ENCODE measurements around the gene TCP1.
A peak's percentile ranks its signal among the peaks of the same experiment; 100 is the strongest.
"Not testable (repeated sequence)": the region's sequence is repeated elsewhere in the genome, so short reads cannot be mapped to it uniquely, and the experiment has no call there.

TCP1 gene

GRCh38 chr6:159769470-159769869 is 19.9 kb downstream of the TCP1 start:
- DNase-seq = no peak

DNA sequence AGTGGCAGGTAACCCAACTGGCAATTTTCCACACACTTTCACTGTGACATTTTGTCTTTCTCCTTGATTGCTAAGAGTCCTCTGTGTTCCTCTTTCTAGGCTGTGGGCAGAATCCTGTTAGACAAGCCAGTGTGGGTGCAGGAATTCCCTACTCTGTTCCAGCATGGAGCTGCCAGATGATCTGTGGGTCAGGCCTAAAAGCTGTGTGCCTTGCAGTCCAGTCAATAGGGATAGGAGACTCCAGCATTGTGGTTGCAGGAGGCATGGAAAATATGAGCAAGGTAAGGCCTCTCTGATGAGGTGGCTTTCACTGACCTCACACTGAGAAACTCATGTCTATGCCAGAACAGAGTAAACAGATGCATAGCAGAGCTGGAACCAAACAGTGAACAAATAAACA is 22.5 kb downstream of the TCP1 start:
- no peak for DNase-seq

DNA sequence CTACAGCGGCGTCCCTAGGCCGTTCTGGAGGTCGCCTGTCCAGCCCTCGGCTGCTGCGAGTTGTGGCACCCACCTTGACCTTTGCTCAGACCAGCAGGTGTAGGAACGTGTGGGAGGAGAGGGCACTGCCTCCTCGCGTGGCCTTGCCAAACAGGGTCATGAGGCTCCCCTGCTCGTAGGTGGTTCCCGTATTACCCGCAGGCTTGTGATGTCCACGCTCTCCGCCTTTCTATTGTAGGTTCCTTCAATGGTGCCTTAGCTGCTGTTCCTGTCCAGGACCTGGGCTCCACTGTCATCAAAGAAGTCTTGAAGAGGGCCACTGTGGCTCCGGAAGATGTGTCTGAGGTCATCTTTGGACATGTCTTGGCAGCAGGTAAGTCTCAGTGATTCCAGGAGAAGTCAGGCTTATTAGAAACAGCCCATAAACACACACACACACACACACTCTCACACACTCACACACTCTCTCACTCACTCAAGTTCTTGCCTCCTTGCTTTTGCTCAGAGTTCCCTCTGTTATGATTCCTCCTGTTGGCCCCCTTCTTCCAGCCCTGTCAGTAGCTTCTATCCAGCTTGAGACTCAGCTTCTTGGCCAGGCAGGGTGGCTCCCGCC is 26.6 kb downstream of the TCP1 start:
- DNase-seq = no peak

DNA sequence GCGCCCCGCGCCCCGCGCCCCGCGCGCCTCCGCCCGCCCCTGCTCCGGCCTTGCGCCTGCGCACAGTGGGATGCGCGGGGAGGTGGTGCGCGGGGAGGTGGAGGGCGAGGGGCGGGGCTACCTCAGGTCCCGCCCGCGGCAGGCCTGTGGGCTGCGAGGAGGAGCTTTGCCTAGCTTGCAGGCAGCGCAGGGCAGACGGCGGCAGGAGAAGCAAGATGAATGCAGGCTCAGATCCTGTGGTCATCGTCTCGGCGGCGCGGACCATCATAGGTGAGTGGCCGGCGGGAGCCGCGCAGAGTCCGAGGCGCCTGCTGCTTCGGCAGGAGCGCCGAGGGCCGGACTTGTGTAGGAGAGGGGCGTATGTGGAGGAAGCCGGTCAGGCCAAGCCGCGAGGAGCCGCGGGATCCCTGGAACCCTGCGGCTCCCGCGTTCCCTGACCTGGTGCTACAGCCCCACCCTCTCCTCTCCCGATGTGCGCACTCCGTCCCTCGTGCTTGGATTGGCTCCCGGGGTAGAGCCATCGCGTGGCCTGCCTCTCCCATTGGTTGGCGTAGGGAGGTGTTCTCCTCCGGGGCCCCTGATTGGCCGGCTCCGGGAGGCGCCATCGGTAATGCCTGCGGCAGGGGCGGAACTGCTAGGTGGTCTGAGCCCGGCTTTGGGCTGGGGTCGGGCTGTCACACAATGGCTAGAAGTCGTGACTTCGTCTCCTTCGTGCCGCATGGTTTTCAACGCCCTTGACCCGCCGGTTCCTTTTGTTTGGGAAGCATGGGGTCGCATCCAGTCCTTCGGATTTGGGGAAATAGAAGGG is 27.3 kb downstream of the TCP1 start, which contains the start of gene ACAT2:
Gene ACAT2 (plus strand): TSS at position 173 of the 808 bp plus-strand sequence. CDS start 43 bp downstream, at position 216.
- peak; percentile 88 for DNase-seq

GRCh38 chr6:159761129-159761872 is 28.1 kb downstream of the TCP1 start:
- no peak for DNase-seq

DNA sequence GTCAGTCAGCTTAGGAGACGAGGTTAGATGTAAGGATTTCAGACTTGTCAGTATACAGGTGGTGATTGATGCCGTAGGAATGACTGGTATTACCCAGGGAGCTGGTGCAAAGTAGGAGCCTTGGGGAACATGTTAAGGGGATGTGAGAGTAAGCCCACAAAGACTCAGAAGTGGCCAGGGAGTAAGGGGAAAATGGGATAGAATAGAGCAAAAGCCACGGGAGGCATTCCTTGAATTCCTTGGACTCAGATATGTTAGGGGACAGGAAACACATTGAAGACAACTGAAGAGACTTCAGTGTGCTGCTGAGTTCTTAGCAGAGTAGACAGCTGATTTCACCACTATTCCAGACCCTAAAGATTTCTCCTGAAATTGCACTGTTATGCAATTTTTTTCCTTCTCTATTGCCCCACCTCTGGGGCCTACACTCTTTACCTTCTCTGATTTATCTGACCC is 28.8 kb downstream of the TCP1 start:
- DNase-seq = no peak

GRCh38 chr6:159759645-159760044 is 29.8 kb downstream of the TCP1 start:
- no peak for DNase-seq

DNA sequence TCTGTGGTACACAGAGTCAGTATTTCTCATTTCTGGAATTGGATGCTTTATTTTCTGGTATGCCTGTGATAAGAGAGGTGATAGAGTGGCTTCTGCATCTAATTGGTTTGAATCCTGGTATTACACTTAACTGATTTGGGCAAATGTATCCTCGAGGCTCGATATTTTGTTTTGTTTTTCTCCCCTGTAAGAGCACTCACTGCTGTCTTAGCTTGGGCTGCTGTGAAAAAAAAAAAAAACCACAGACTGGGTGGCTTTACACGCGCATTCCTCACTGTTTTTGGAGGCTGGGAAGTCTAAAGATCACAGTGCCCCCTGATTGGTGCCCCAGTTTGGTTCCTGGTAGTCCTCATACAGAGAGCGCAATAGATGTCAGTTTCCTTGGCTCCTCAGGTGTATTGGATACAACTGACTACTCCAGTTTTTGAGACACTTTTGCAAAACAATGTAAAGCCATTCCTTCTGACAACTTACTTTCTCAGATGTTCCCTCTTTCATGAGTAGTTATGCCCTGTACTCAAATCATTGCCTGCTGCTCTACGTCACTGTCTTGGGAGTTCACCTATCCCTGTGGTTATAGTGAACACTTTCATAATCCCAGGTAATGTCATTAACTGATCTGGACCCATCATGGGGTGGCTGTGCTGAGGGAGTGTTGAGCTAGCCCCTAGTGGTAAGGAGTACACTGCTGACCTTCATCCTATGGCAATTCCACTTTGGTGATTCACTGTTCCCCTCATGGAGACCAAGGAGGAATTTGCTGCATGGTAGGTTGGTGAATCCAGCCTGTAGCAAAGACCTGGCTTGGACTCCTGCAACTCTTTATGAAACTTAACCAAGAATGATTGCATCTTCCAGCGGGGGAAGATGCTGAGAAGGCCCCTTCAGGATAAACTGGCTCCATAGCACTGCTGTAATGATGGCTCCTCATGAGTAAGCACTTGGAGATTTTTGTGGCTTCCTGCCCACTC is 31.1 kb downstream of the TCP1 start:
- peak; percentile 11 for DNase-seq

- no peak for DNase-seq
These were observed 32.9 kb downstream of the TCP1 start for GRCh38 chr6:159756508-159756907.

DNA sequence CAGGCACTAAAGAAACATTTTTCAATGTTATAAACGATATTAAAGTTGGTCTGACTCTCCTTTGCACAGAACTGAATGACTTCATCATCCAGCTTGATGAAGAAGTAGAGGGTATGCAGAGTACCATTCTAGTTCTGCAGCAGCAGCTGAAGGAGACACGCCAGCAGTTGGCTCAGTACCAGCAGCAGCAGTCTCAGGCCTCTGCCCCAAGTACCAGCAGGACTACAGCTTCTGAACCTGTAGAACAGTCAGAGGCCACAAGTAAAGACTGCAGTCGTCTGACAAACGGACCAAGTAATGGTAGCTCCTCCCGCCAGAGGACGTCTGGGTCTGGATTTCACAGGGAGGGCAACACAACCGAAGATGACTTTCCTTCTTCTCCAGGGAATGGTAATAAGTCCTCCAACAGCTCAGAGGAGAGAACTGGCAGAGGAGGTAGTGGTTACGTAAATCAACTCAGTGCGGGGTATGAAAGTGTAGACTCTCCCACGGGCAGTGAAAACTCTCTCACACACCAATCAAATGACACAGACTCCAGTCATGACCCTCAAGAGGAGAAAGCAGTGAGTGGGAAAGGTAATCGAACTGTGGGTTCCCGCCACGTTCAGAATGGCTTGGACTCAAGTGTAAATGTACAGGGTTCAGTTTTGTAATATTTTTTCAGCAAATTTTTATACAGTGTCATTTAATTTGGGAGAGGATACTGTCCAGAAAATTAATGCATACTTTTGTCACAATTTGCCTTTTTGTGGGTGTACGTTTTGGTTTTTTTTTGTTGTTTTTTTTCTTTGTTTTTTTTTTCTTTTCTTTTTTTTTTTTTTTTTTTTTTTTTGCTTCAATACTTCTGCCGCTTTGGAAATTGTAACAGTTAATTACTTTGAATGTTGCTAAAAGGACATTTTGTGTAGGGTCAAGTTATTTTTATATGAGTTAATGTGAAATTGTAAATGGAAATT is 34.2 kb downstream of the TCP1 start:
- DNase-seq = no peak

DNA sequence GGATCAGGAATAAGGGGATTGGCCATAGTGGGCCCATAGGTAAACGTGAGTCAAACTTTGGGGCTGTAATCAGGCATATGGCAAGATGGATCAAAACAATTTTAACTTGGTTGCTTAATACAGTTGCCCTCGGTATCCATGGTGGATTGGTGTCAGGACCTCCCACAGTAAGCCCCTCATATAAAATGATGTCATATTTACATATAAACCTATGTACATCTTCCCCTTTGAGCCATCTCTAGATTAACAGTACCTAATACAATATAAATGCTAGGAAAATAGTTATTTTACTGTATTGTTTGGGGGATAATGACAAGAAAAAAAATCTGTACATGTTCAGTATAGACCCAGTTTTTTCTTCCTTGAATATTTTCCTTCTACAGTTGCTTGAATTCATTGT is 35.0 kb downstream of the TCP1 start:
- no peak for DNase-seq

DNA sequence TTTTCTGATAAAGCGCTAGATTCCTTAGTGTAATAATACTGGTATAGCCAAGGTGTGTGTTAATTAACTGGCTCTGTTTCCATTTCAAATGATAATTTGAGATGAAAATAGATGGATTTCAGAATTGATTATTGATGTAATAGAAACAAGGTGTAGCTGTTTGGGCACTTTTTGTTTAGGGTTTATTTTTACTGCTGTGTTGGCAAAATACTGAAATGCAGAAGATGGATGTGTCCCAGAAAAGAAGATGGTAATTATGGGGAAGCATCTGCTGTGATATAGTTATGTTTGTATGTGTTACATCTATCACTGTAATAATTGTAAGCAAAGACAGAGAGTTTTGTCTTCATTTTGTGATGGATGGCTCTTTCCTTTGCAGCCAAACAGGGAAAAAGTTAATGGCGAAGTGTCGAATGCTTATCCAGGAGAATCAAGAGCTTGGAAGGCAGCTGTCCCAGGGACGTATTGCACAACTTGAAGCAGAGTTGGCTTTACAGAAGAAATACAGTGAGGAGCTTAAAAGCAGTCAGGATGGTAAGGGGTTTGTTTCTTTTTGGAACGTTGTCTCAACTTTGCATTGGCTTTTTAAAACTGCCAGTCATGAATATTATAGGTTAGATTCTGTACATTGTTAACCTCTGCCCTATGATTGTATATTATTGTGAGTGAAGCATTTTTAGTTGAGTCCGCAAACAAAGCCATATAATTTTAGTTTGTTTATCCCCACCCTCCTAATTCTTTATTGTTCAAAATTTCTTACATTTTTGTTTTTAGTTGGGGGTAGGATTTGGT is 36.1 kb downstream of the TCP1 start:
- DNase-seq = no peak

DNA sequence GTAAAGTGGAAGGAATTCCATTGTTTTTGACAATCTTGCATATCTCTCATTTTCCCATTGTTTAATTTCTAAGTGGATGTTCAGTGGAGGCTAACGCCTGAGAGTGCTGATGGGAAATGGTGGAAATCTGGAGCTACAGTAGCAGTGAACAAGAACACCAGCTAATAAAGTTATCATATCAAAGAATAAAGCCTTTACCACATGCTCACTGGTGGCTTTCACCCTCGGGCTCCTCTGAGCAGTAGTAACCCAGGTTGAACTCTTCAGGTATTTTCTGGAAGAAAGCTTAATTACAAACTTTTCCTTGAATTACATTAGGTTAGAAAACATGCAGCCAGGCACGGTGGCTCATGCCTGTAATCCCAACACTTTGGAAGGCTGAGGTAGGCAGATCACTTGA is 38.0 kb downstream of the TCP1 start:
- no peak for DNase-seq

DNA sequence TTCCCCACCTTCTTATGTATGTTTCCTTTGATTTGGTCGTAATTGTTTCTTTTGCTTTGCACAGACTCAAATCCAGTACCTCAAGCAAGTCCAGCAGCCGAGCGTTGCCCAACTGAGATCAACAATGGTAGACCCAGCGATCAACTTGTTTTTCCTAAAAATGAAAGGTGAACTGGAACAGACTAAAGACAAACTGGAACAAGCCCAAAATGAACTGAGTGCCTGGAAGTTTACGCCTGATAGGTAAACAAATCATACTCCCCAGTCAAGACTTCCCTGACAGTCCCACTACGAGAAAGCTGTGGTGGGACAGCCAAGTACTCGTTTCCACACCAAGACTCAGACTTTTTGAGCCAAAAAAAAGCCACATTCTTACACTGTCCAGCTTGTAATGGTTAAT is 41.3 kb downstream of the TCP1 start:
- DNase-seq = not testable (repeated sequence)

GRCh38 chr6:159746759-159747158 is 42.6 kb downstream of the TCP1 start:
- DNase-seq = no peak

DNA sequence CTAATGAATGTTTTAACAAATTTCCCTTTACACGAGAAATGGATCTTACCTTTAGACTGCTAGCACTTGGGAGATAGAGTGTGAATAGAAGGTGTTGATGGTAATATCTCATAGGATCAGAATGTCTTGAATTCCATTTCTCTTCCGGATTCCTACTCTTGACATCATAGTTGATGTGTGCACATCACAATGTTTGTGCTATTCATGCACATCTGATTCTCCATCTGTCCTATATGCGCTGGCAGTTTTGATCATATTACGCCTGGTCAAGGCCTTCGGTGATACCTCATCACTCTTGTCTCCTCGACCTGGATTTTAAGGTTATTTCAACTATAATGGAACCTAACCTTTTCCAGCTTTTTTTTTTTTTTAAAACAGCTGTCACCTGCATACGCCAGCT is 44.3 kb downstream of the TCP1 start:
- DNase-seq = no peak

DNA sequence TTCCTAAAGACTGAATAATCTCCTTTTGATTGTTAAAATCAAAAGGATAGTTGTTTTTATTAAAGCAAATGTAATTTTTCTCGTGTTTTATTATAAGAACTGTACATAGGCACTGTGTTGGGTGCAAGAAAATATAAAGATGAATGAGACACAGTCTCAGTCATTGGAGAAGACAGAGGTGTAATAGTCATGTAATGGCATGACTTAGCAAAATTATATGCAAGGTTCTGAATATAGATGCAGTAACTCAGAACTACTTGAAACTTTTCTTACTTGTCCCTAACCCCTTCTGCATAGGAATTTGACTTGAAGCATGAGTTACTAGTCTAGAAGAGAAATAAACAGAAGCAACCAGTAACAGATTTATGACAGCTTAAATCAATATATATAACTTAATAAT is 47.2 kb downstream of the TCP1 start:
- no peak for DNase-seq

DNA sequence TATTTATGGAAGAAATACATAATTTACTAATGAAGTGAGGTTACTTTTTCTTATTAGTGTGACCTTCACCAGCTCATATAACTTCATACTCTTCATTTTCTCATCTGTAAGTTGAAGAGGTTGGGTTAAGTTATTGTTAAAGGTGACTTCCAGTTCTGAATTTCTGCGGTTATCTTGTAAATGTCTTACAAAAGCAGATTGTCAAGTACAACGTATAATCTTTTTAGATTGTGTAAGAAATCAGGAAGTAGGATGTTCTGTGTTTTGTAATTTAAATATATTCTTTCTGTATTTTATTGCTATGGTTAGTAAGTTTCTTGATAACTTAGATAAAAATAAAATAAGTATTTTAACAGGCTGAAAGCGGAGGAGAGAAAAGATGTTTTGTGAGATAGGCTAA is 50.1 kb downstream of the TCP1 start:
- no peak for DNase-seq

GRCh38 chr6:159736908-159737307 is 52.5 kb downstream of the TCP1 start:
- no peak for DNase-seq

- DNase-seq = not testable (repeated sequence)
These were observed 56.0 kb downstream of the TCP1 start for GRCh38 chr6:159733395-159733794.
